HG02763 (cell line): ENCODE measurements around the gene FBXO31.
A peak's percentile ranks its signal among the peaks of the same experiment; 100 is the strongest.
"Not testable (repeated sequence)": the region's sequence is repeated elsewhere in the genome, so short reads cannot be mapped to it uniquely, and the experiment has no call there.

ENCODE experiments used
- ATAC-seq: cut with Tn5 transposase; IDR thresholded peaks from one replicate; pipeline ENCODE4 v1.9.1; 2021; ENCODE audit warnings: mild to moderate bottlenecking, moderate library complexity; ENCODE audit not compliant: unreplicated experiment

The FBXO31 gene

GRCh38 chr16:87387942-87388817 is 4.6 kb upstream of the FBXO31 start:
- ATAC-seq, result peak; percentile 39

- ATAC-seq, result not testable (repeated sequence)
Measured at GRCh38 chr16:87384875-87385167, 1.2 kb upstream of the FBXO31 start.

DNA sequence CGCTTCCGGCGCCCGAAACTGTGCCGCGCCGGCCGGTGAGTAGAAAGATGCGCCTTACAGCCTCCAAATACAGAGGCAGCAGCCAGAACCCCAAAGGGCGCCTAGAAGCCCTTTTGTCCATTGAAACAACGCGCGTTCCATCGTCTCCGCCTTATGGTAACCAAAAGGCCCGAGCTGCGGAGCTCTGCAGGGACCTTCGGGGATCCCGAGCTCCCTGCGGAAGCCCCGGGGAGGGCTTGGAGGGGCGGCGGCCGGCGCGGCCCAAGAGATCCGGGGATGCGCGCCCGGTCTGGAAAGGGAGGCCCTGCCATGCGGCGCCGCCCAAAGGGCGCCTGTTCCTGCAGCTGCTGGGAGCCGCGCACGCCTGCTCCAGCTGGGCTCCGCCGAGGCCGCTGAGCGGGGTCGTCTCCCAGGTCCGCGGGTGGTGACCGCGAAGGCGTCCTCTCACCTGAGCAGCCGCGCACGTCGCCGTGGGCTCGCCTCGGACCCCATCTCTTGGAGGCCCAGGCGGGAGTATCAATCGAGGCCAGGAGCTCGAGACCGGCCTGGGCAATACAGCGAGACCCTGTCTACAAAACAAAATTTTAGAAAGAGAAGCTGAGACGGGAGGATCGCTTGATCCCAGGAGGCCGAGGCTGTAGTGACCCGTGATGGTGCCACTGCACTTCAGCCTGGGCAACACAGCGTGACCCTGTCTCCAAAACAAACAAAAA is 742 bp upstream of the FBXO31 start:
- peak; percentile 4 for ATAC-seq

- no peak for ATAC-seq
Measured at GRCh38 chr16:87382023-87382785, 1.4 kb downstream of the FBXO31 start.

DNA sequence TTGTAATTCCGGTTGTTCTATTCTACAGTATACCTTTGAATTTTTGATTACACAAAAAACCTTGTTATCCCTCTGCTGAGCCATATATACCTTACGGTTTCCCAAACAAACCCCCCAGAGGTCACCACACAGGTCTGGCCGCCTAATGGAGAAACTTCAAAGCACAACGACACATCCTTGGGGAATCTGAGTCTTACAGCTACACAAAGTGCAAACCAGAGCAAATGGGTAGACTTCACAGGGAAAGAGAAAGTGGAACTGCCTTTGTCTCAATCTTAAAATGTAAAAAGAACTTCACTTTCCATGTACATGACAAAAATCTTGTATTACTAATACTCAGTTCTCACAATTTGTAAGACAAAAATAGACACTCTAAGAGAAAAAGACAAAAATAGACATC is 2.7 kb downstream of the FBXO31 start:
- no peak for ATAC-seq

- ATAC-seq, result no peak
Measured at GRCh38 chr16:87380403-87380802, 3.2 kb downstream of the FBXO31 start.

DNA sequence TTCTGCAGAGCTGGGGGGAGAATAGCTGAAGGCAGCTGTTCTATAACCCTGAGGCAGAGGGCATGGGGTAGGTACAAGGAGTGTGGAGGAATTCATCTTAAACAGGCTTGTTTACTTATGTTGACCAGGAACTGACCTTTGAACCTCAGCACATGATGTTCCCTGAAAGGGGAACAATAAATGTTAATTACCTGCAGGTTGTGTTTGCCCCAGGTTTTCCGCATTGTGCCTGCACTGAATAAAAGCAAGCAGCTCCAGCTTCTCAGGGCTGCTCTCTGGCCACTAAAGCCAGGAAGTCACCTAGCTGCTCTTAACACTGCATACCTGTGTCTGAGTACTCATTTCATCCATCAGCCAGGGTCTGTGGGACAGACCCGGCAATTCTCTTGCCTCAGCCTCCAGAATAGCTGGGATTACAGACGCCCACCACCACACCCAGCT is 4.2 kb downstream of the FBXO31 start:
- not testable (repeated sequence) for ATAC-seq

- ATAC-seq, result no peak
Measured at GRCh38 chr16:87376660-87377059, 6.9 kb downstream of the FBXO31 start.

DNA sequence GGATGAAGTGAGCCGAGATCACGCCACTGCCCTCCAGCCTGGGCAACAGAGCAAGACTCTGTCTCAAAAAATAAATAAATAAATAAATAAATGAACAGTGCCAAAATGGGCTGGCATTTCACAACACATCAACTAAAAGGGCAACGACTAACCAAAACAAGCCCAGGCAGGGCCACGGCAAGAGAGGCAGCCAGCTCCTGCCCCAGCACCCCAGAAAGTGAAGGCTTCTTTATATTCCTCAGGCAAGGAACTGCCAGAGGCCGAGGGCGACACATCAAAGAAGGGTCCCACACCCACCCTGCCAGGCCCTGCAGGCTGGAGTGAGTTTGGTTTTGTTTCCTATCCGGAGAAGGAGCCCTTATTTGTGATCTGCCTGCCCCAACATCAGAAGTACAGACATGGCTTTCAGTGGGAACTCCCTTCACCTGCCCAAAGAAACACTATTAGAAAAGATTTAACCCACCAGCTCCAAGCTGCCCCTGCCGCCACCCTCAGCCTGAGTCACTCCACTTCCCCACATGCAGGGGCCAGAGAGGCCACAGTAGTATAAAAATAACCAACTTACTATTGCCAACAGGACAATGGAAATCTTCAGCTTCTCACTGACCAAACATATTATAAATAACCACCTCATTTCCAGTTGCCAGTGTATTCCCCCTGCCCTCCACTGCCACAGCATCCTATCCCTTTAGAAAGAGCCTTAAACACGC is 8.0 kb downstream of the FBXO31 start:
- ATAC-seq, result no peak

DNA sequence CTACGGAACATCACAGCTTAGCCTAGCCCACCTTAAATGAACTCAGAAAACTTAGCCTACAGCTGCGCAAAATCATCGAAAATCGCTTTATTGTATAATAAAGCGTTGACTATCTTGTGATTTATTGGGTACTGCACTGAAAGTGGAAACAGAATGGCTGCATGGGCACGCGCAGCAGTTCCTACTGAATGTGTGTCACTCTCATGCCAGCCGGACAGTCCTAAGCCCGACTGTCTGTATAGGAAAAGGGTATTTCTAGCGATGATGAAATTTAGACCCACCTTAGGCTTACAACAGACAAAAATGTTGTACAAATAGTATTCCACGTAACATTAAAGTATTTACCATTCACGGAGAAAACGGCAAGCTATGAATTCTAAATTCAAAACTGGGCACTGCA is 9.3 kb downstream of the FBXO31 start:
- no peak for ATAC-seq

GRCh38 chr16:87372305-87372704 is 11.3 kb downstream of the FBXO31 start:
- no peak for ATAC-seq

GRCh38 chr16:87371261-87371866 is 12.2 kb downstream of the FBXO31 start:
- no peak for ATAC-seq

GRCh38 chr16:87369796-87370719 is 13.5 kb downstream of the FBXO31 start:
- no peak for ATAC-seq

DNA sequence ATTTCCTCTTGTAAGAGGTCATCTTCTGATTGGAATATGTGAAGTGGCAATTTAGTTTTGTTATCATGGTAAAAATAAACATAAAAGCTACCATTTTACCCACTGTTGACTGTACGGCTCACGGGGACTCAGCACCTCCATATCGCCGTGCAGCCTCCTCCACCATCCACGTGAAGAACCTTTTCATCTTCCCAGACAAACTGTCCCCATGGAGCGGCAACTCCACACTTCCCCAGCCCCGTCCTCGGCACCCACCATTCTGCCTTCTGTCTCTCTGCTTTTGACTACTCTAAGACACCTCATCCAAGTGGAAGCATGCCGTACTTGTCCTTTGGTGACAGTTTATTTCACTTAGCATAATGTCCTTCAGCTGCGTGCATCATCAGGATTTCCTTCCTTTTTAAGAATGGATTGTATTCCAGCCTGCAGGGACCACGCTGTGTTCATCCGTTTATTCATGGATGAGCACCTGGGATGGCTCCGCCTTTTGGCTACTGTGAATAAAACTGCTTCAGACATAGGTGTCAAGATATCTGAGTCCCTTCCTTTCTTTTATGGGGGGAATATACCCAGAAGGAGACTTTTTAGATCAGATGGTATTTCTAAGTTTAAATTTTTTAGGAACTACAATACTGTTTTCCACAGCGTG is 14.3 kb downstream of the FBXO31 start:
- ATAC-seq, result no peak

DNA sequence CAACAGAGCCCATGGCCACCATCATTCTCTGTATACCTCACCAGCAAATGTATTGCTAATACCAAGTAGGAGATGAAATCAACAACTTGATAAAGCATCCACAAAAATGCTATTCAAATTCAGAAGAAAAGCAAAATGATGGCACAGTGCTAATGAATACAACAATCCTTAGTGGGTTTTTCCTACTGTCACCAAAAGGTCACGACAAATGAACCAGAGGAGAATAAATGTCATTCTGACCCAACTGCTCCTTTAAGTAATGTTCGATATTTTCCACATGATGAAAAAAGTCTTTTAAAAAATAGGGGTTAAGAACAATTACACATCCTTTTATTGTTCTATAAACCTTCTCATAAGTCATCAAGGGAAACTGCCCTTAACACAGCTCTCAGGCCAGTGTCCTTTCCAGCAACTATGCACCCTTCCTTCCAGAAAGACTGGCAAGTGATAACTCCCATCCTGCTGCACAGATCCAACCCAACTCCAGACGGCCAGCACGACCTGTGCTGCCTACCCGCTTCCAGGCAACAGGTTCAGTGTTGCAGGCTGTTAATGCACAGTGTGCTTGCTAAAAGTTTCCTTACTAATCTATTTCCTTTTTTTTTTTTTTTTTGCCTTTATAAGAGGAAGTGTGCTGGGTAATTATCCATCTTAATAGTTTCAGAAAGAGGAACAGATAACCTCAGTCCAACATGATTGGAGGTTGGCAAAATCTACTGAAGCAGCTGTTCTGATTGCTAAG is 15.4 kb downstream of the FBXO31 start:
- no peak for ATAC-seq

DNA sequence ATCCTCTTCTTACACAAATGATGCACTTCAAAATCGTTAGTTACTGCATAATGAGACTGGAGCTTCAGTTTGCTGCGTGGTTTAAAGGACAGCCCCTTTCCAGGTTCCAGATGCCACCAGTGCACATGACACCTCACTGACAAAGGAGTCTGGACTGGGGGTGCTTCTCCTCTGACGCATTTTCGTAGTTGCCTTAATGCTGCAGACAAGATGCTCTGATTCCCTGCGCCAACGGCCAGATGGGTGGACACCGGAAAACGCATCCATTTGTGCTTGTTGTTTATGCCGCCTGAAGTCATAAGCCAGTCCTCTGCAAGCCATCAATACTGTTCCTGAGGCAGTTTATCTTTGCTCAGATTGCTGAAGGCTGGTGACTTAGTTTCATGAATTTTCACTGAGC is 16.0 kb downstream of the FBXO31 start:
- ATAC-seq, result no peak

- ATAC-seq, result no peak
Measured at GRCh38 chr16:87366930-87367329, 16.6 kb downstream of the FBXO31 start.

GRCh38 chr16:87366288-87366687 is 17.3 kb downstream of the FBXO31 start:
- ATAC-seq, result no peak
